ENCODE measurements around the gene SORCS3.

GRCh38 chr10:105041956-105042355 is 400.9 kb downstream of the SORCS3 start:
- TF ChIP-seq CTCF (IDR thresholded peaks at IDR 0.05) (no peak), EZH2 (IDR thresholded peaks at IDR 0.05) (no peak)

Measured in neural progenitor cell (in vitro differentiated cells).